Mononuclear cell (primary cell): ENCODE results near the gene CEP131. TPM values are rescaled to one million over a fixed set of nuclear protein-coding genes. Genes with fewer than 3 reads are reported as not detected.

Source experiments
- H3K27me3 ChIP-seq: 2 replicates; pipeline ENCODE4 v1.6.0; 2011; ENCODE audit warnings: low read length, control low read depth; ENCODE audit not compliant: insufficient read depth
- H3K4me1 ChIP-seq: 2 replicates; pipeline ENCODE4 v1.5.1; 2011; ENCODE audit warnings: mild to moderate bottlenecking, low read length, control low read depth; ENCODE audit not compliant: insufficient read depth
- H3K4me3 ChIP-seq: 2 replicates; pipeline ENCODE4 v1.5.1; 2011; ENCODE audit warnings: mild to moderate bottlenecking, low read length, moderate library complexity
- H3K9me3 ChIP-seq: 2 replicates; pipeline ENCODE4 v1.5.1; 2011; ENCODE audit warnings: low read depth, mild to moderate bottlenecking, control low read depth, low read length
- total RNA-seq: library from RNA; depleted of rRNA; stranded (reverse); fragments of >200 nt; gene quantifications from one replicate; pipeline ENCODE4 v1.2.3, GENCODE V29; 2012

CEP131 gene
- total RNA-seq, 1 donor: 4.8 TPM

DNA sequence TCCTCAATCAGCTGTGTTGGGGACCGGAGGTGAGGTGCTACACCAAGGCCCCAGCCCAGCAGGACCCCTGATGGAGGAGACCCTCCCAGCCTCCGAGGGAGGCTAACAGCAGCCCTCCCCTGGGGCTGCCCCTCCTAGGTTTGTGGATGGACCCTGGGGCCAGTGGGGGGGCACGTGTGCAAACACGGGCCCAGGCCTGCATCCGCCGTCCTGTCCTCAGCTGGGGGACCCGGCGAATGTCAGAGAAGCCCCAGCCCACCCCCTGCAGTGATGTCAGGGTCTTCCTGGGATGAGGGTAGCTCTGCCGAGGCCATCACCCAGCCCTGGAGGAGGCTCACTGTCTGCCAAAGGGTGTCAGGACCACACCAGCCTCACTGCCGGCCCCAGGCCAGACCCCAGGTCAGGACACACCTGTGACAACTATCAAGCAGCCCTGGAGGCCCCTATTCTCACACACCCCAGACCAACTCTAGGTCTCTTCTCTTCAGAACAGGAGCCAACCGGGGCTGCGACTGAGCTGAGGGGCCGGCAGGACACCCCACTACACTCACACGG is 26.7 kb downstream of the CEP131 start:
- Histone ChIP-seq H3K27me3 (no peaks in the 10 kb centered on the region), H3K4me3 (no peak overlapping the region), H3K4me1 (no peaks in the 10 kb centered on the region), H3K9me3 (no peaks in the 10 kb centered on the region)

DNA sequence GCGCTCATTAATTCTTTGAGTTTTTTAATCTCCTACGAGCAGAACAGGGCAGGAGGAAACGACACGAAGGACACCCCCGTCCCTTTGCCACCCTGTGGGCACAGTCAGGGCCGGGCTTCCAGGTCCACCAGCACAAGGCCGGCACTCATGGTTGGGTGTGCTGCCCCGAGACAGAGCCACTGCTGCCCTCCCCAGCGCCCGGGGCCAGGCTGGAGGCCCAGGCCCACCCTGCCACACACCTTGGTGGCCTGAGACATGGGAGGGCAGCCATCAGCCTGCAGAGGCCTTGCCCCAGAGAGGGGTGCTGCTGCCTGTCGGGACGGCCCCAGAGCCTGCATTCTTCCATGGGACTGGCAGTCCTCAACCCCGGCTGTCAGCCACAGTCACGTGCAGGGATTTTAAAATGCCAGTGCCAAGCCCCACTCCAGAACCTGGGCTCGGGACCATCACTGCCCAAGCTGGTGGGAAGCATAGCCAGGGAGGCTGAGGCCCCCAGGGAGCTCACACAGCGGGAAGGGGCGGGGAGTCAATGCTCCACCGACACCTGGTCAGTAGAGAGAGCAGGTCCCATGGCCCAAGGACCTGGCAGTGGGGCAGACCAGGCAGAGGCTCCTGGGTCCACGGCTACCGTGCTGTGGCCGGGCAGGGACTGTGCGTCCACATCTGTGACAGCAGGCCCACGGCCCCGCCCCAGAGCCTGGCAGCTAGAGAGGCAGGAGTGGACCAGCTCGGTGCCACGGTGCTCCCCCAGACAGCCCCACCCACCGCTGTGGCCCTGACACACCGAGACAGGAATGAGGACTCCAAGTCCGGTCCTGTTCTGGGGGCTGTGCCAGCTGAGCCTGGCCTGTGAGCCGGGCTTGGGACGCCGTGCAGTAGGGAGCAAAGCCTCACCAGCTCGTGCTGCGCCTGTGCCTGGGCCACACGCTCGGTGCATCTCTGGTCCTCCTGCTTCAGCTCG is 27.5 kb downstream of the CEP131 start:
- no peak overlapping the region for H3K4me3 ChIP-seq
- no peaks in the 10 kb centered on the region for H3K27me3 ChIP-seq
- no peaks in the 10 kb centered on the region for H3K9me3 ChIP-seq
- H3K4me1 ChIP-seq: no peaks in the 10 kb centered on the region

DNA sequence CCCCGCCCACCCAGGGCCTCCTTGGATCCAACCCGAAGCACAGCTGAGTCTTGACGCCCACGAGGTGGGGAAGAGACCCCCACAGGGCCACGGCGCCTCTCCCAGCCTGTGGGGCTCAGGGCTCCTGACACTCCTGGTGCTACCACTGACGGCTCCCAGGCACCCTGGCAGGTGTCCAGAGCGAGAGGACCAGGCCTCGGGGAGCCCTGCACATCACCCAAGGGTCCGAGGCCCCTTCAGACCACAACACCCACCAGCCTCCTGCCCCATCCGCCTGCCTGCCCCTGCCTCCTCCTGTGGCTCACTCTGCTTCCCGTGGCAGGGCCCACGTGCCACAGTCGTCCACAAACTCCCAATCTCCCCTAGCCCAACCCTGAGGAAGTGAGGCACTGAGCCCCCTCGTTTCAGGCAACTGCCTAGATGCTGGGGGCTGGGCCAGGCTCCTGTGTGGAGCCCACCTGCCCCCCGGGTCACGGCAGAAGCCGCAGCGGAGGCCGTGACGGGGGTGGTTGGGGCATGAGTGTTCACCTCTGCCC is 28.5 kb downstream of the CEP131 start:
- Histone ChIP-seq H3K27me3 (no peaks in the 10 kb centered on the region), H3K4me3 (no peak overlapping the region), H3K9me3 (no peaks in the 10 kb centered on the region), H3K4me1 (no peaks in the 10 kb centered on the region)

DNA sequence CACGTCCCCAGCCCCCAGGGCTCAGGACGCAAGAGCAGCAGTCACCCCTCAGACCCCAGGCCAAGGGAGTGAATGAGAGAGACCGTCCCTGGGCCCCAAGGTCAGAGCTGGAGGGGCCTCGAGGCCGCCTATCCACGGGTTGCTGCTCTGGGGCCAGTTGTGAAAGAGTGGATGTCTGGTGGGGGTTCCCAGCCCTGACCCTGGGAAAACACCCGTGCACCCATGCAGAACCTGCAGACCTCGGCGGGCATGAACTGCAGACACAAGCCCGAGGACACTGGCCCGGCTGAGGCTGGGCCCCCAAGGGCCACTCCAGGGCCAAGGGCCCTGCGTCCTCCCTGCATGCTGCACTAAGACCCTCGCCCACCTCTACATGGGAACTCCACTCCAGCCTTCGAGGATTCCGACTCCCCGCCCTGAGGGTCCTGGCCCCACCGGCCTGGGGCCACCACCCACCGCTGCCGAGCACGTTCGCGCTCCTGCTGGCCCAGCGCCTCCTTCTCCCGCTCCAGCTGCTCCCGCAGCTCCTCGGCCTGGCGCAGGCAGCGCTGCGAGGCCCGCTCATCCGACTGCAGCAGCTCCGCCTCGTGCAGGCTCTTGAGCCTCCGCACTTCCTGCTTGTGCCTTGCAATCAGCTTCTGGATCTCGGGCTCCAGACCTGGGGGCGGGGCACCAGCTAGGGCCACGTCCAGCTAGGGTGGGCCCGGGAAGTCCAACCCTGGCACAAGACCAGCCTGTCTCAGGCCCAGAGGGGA is 29.1 kb downstream of the CEP131 start:
- Histone ChIP-seq H3K9me3 (no peaks in the 10 kb centered on the region), H3K4me3 (no peak overlapping the region), H3K27me3 (no peaks in the 10 kb centered on the region), H3K4me1 (no peaks in the 10 kb centered on the region)

DNA sequence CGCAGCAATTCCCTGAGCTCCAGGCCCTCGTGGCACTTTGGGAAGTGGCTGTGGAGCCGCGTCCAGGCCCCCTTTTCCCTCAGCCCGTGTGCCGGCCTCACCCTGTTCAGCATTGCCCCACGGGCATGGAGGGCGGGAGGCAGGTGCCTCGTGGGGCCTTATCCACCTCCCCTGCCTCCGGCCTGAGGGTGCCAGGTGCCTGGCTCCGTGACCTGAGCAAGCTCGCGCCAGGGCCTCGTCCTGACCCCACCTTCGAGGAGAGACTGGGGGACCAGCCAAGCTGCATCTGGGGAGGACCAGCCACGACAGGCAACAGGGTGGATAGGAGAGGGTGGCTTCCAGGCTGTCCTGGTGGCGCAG is 29.7 kb downstream of the CEP131 start:
- no peaks in the 10 kb centered on the region for H3K4me1 ChIP-seq
- no peak overlapping the region for H3K4me3 ChIP-seq
- H3K27me3 ChIP-seq: no peaks in the 10 kb centered on the region
- no peaks in the 10 kb centered on the region for H3K9me3 ChIP-seq

DNA sequence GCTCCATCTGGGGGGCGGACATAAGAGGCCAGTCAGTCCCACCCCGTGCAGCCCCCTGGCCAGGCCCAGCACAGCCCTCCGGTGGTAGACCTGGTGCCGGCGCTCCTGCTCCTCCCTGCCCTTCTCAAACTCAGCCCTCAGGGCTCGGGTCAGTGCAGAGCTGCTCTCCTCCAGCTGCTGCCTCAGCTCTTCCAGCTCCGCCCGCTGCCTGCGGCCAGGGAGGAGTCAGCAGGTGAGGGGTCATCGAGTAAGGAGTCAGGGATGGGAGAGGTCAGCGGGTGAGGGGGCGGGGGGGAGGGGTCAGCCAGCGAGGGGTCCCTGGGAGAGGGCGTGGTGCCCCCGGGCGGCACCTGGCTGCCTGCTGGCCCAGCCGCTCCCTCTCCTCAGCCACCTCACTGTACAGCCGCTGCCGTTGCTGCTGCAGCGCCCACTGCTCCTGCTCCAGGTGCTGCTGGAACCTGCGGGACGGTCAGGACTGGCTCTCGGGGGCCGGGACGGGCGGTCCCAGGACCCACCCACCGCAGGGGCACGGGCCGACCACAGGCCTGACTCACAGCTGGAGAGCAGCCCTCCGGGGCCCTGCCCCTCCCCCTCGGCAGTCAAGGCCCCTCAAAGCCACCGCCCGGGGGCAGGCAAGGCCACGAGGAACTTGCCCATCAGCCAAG is 30.2 kb downstream of the CEP131 start:
- no peaks in the 10 kb centered on the region for H3K9me3 ChIP-seq
- H3K4me3 ChIP-seq: no peak overlapping the region
- H3K27me3 ChIP-seq: no peaks in the 10 kb centered on the region
- no peaks in the 10 kb centered on the region for H3K4me1 ChIP-seq

DNA sequence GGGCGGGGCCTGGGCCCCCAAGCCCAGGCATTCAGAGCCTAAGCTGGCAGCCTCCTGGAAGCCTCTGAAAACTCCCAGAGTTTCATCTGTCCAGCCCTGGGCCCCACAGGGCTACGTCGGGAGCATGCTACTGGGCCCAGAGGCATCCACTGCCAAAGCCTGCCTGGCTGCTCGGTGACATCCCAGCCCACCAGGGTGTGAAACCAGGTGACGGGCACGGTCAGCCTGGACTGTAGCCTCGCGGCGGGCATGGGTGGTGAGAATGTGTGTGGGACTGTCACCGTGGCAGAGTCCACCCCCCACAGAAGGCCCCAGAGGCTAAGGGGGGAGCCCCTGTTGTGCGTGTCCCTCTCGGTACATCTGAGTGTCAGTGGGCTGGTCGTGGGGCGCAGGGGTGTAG is 31.1 kb downstream of the CEP131 start:
- no peaks in the 10 kb centered on the region for H3K27me3 ChIP-seq
- H3K4me1 ChIP-seq: no peaks in the 10 kb centered on the region
- H3K9me3 ChIP-seq: no peaks in the 10 kb centered on the region
- H3K4me3 ChIP-seq: no peak overlapping the region

DNA sequence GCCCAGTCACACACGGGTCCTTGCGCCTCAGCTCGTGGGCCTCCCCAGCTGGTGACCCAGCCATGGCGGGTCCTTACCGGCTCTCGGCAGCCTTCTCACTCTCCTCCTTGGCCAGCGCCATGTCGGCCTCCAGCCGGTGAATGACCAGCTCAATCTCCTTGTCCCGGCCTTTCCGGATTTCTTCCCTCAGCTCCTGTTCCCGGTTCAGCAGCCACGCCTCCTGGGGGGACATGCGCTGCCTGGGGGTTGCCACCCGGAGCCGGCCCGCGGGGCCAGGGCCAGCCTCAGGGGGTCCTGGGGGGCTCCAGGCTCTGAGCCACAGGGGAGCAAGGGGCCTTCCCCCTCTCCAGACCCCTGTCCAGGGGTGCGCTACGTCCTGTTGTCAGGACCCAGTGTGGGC is 31.6 kb downstream of the CEP131 start:
- Histone ChIP-seq H3K4me3 (no peak overlapping the region), H3K9me3 (no peaks in the 10 kb centered on the region), H3K27me3 (no peaks in the 10 kb centered on the region), H3K4me1 (no peaks in the 10 kb centered on the region)

DNA sequence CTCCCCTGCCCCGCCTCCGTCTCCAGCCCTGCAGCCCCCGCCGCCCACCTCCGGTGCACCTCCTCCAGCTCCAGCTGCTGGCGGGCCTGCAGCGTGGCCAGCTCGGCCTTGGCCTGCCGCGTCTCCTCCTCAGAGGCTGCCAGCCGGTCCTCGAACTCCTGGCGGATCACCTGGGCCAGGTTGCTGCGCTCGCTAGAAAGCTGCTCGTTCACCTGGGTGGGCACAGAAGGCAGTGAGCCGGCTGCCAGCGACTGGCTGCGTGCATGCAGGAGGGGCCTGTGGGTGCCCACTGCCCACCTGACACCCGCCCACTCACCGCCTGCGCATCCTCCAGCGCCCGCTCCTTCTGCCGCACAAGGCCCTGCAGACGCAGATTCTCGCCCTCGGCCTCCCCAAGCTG is 32.2 kb downstream of the CEP131 start:
- no peaks in the 10 kb centered on the region for H3K4me1 ChIP-seq
- no peaks in the 10 kb centered on the region for H3K27me3 ChIP-seq
- H3K9me3 ChIP-seq: no peaks in the 10 kb centered on the region
- H3K4me3 ChIP-seq: no peak overlapping the region

DNA sequence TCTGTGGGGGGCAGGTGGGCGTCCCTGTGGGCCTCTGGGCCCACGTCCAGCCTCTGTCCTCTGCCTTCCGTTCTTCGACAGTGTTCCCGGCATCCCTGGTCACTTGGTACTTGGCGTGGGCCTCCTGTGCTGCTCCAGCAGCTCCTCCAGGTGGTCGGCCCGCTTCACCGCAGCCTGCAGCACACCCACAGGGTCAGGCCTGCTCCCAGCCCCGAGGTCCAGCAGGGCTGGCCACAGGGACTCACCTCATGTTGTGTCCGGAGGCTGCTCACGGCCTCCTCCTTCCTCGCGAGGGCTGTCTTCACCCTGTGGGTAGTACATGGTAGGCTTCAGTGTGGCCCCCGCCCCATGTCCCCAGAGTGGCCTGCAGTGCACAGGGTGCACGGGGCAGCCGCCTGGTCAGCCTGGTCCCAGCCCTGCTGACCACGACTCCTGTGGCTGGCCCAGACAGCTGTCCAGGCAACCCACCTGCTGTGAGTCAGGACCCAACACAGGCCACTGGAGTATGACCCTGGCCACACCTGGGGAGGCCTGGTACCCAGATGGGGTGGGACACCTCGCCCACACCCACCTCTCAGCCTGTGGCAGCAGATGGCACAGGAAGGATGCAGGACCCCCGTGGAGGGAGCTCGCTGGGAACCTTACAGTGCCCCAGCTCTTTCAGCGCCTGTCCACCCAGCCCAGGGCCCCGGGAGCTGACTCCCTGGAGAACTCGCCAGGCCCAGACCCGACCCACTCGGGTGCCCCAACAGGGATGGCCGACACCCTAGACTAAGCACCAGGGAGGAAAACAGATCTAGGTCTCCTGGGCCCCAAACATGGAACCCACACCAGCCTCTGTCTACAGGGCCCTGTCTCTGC is 32.9 kb downstream of the CEP131 start:
- H3K9me3 ChIP-seq: no peaks in the 10 kb centered on the region
- no peaks in the 10 kb centered on the region for H3K27me3 ChIP-seq
- no peak overlapping the region for H3K4me3 ChIP-seq
- no peaks in the 10 kb centered on the region for H3K4me1 ChIP-seq

DNA sequence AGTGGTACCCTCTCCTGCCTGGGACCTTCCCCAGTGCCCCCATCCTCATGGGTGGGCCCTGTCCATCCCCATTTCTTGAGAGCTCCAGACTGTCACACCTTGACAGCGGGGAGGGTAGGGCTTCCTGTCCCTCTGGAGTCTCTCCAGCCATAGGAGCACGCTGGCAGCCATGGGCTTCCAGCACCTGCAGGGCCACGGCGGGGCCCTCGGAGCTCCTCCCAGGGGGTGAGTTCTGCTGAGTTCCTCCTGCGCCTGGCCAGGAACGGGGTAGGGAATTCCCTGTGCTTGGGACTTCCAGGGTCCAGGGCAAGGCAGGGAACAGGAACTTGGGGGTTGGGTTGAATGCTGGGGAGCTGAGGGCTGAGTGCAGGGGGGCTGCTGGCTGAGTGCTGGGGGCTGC is 33.7 kb downstream of the CEP131 start:
- Histone ChIP-seq H3K4me3 (no peak overlapping the region), H3K4me1 (no peaks in the 10 kb centered on the region), H3K9me3 (no peaks in the 10 kb centered on the region), H3K27me3 (no peaks in the 10 kb centered on the region)

DNA sequence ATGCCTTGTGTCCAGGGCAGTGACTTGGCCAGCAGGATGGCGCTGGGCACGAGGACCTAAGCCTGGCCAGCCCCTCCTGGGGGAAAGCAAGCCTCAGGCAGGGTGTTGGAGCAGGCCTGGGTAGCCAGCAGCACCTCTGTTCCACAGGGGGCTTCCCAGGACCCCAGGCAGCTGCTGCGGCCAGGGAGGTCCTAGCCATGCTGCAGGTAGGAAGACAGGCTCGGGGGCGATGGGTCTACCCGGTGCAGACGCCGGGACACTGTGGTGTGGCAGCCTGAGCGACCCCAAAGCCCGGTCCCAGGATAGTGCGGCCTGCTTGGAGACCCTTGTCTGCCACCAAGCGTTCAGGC is 34.3 kb downstream of the CEP131 start:
- no peaks in the 10 kb centered on the region for H3K9me3 ChIP-seq
- H3K4me1 ChIP-seq: no peaks in the 10 kb centered on the region
- H3K27me3 ChIP-seq: no peaks in the 10 kb centered on the region
- no peak overlapping the region for H3K4me3 ChIP-seq

DNA sequence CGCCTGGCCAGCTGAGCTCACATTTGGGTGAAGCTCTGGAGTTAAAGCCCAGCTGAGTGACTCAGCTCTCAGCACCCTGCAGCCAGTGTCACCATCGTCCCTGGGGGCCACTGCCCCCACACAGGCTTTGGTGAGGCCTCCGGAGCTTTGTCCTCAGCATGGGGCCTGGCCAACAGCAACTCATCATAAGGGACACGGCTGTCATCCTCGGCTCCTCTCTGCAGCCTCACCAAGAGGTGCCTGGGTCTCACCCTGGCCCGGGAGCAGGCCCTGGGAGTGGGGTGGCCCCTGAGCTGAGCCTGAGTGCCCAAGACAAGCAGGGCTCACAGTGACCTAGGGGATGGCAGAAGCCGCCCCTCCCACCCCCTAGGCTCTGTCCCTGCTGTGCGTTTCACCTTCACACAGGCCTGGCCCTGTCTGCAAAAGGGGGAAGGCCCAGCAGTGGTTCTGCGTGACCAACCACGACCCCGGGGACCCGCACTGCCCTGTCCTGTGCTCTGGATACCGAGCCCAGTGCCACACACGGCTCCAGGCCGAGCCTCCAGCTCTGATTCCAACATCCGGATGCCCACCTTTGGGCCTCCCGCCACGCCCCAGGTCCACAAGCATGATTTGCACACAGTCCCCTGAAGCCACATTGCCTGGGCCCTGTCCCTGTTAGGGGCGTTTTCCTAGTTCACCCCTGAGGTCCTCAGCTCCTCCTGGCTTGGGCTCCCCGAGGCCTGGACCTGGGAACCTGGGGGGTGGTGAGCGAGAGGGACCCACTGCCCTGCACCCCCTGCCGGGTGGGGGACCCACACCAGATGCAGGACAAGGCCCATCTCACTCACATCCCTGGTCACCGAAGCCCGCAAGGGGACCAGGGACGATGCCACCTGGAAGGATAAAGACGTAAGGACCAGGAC is 34.9 kb downstream of the CEP131 start:
- no peaks in the 10 kb centered on the region for H3K27me3 ChIP-seq

More for the DNA sequence above, 34.9 kb downstream of the CEP131 start:
- Histone ChIP-seq H3K4me1 (no peaks in the 10 kb centered on the region), H3K4me3 (no peak overlapping the region), H3K9me3 (no peaks in the 10 kb centered on the region)
